ENCODE data around the gene PTPRN. TPM values are rescaled to one million over a fixed set of nuclear protein-coding genes. Genes with fewer than 3 reads are reported as not detected.

Gene PTPRN
- total and polyA plus RNA-seq, 10 of the 15 experiments (the other 5 are each of a cell fraction or from before 2014, with no cell fraction given) = 0.28 to 0.69 TPM; not detected in 8

DNA sequence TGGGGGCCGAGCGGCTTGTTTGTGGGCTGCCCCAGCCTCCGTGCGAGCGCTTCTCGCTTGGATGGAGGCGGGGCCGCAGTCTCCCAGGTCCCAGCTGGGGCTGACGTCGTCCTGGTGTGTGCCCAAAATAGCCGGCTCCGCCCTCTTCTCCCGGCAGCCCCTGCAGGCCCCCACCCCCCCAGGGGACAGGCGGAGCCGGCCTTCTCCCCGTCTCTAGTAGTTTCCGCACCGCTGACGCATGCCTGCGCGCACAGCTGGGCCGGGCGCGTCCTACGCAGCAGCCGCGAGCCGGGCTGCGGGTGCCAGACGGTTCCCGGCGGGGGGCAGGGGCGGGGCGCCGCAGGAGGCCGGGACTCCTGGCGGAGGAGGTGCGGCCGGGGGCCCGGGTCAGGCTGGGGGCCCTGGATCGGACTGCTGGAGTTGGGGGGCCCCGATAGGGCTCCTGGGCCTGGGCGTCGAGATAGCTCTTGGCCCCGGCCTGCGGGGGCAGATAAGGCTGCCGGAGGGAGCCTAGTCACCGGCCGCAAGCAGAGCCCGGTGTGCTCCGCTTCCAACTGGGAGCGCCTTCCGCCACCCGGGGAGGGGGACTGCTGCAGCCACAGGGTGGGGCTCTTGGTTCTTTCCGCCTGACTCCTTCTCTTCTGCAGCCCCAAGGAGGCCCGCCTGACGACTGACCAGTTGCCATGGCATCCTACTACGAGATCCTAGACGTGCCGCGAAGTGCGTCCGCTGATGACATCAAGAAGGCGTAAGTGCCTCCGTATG is 29.9 kb downstream of the PTPRN start, which contains the start of gene DNAJB2:
DNAJB2 (plus strand) TSS at position 216 of the 765 bp plus-strand sequence; CDS start at position 684, 468 bp downstream.
- Histone ChIP-seq H3K27ac (ENCODE audit: control insufficient read depth, insufficient read depth) (peak within 1 kb of the TSS; percentile 90), H3K9ac (ENCODE audit: control insufficient read depth, insufficient read depth, low read length) (peak within 1 kb of the TSS; percentile 73), H2AFZ (ENCODE audit: control insufficient read depth, low read depth, low read length) (peak within 1 kb of the TSS; percentile 98), H3K4me3 (peak within 1 kb of the TSS; percentile 71), H3K4me1 (ENCODE audit: control insufficient read depth, insufficient read depth, low read length) (peaks cover 26% of the 10 kb centered on the region), H4K20me1 (ENCODE audit: control insufficient read depth, insufficient read depth) (no peaks in the 10 kb centered on the region), H3K4me2 (ENCODE audit: control insufficient read depth, insufficient read depth) (peak within 1 kb of the TSS; percentile 95), H3K36me3 (ENCODE audit: control insufficient read depth in 2 of 2, insufficient read depth in 2 of 2, low read length in 1 of 2) (no peaks in the 10 kb centered on the region; a peak in 1 of 4 replicates), H3K27me3 (replicated peaks in 1 of 2; ENCODE audit: control insufficient read depth in 2 of 2, insufficient read depth in 2 of 2, low read length in 1 of 2) (no peaks in the 10 kb centered on the region), H3K9me3 (replicated peaks; ENCODE audit: control insufficient read depth, insufficient read depth, low read length) (no peaks in the 10 kb centered on the region), H3K79me2 (ENCODE audit: control insufficient read depth, insufficient read depth, low read length) (peaks cover 6% of the 10 kb centered on the region)
- ATAC-seq (peak; percentile 91), FAIRE-seq (peak; percentile 98), DNase-seq (ENCODE audit: low read depth, low spot score) (peak; percentile 89)
- ChIA-PET SMC1A (ENCODE audit: uncharacterized antibody, unreplicated experiment) (interaction anchor here (0.6 to 8.8 kb wide), 9 partner anchors 14 to 145 kb away, joined by 3 to 98 read pairs (median 4); partner anchors contain the start of genes CNPPD1, GLB1L, NHEJ1 and STK16), CTCF (interaction anchor here (0.5 to 13.5 kb wide), 14 partner anchors 14 to 249 kb away, joined by 3 to 257 read pairs (median 21); partner anchors contain the start of genes CNPPD1, DNPEP, GLB1L and SLC23A3), RAD21 (ENCODE audit: unreplicated experiment) (interaction anchor here (0.8 to 5.9 kb wide), 11 partner anchors 14 to 220 kb away, joined by 3 to 78 read pairs (median 11); partner anchors contain the start of genes CNPPD1, GLB1L, GMPPA and STK16), POLR2A (interaction anchor here (0.5 to 7.0 kb wide), 10 partner anchors 12 to 385 kb away, joined by 3 to 160 read pairs (median 15); partner anchors contain the start of genes ANKZF1, ATG9A, CNPPD1 and DNPEP)
- intact Hi-C loops (cut with micrococcal nuclease; ENCODE audit: unreplicated experiment) = loop anchor here (1.0 to 5.0 kb wide), 7 partner anchors 16 to 318 kb away; partner anchors contain the start of genes ANKZF1, ATG9A, CNPPD1 and NHEJ1
- no TSS peak for BruUV-seq (replicated peaks)
- in situ Hi-C loops (cut with MboI) = no loop called here
- WGBS (ENCODE audit: insufficient coverage, insufficient replicate concordance, low lambda C conversion rate, missing lambda C conversion rate) = 1% methylated on average over 59 of the region's 65 CpGs
- TF ChIP-seq SP1 (IDR thresholded peaks at IDR 0.05; ENCODE audit: low read depth, low read length) (peak; percentile 74), CBX3 (IDR thresholded peaks at IDR 0.05; ENCODE audit: borderline replicate concordance, low read depth) (no peak), ESRRA (IDR thresholded peaks at IDR 0.05; ENCODE audit: low read length) (0 out of 2 replicates have a peak, but pooled peaks have one; percentile 49), CHD1 (IDR thresholded peaks at IDR 0.05; ENCODE audit: low read depth, low read length) (no peak), BACH1 (IDR thresholded peaks at IDR 0.05; ENCODE audit: borderline replicate concordance) (peak; percentile 87), KDM1A (IDR thresholded peaks at IDR 0.05; ENCODE audit: borderline replicate concordance) (no peak), HCFC1 (IDR thresholded peaks at IDR 0.05; ENCODE audit: low read length) (peak; percentile 44), SMARCA5 (IDR thresholded peaks at IDR 0.05) (peak; percentile 97), PAX8 (IDR thresholded peaks at IDR 0.05) (no peak), TAF1 (IDR thresholded peaks at IDR 0.05; ENCODE audit: borderline replicate concordance, low read depth, low read length) (peak; percentile 63), RB1 (IDR thresholded peaks at IDR 0.05; ENCODE audit: borderline replicate concordance) (no peak; the same call in 1 of the 2 replicates), SMAD1 (IDR thresholded peaks at IDR 0.05; ENCODE audit: low read depth, partially characterized antibody) (no peak), JUND (IDR thresholded peaks at IDR 0.05; ENCODE audit: low read depth, low read length) (peak; percentile 79), RUNX3 (IDR thresholded peaks at IDR 0.05; ENCODE audit: low read length) (peak; percentile 50; the same call in 1 of the 2 replicates), SMC3 (IDR thresholded peaks at IDR 0.05; ENCODE audit: borderline replicate concordance, low read length) (no peak), NFXL1 (IDR thresholded peaks at IDR 0.05; ENCODE audit: borderline replicate concordance) (peak; percentile 47; the same call in 1 of the 2 replicates), IRF4 (IDR thresholded peaks at IDR 0.05; ENCODE audit: low read depth, low read length) (peak; percentile 20; the same call in 1 of the 2 replicates), POLR2A (IDR thresholded peaks at IDR 0.05; ENCODE audit: low read depth, low read length) (peak; percentile 91), ATF7 (IDR thresholded peaks at IDR 0.05; ENCODE audit: low read depth) (peak; percentile 97), SREBF2 (IDR thresholded peaks at IDR 0.05; ENCODE audit: low read length) (no peak)
- TF ChIP-seq, protein P1, sequence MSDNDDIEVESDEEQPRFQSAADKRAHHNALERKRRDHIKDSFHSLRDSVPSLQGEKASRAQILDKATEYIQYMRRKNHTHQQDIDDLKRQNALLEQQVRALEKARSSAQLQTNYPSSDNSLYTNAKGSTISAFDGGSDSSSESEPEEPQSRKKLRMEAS (IDR thresholded peaks at IDR 0.05; ENCODE audit: low read depth, low read length) = peak; percentile 67
- TF ChIP-seq, protein P2, sequence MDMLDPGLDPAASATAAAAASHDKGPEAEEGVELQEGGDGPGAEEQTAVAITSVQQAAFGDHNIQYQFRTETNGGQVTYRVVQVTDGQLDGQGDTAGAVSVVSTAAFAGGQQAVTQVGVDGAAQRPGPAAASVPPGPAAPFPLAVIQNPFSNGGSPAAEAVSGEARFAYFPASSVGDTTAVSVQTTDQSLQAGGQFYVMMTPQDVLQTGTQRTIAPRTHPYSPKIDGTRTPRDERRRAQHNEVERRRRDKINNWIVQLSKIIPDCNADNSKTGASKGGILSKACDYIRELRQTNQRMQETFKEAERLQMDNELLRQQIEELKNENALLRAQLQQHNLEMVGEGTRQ (IDR thresholded peaks at IDR 0.05; ENCODE audit: borderline replicate concordance, low read depth, low read length) = no peak
- TF ChIP-seq, protein P3, sequence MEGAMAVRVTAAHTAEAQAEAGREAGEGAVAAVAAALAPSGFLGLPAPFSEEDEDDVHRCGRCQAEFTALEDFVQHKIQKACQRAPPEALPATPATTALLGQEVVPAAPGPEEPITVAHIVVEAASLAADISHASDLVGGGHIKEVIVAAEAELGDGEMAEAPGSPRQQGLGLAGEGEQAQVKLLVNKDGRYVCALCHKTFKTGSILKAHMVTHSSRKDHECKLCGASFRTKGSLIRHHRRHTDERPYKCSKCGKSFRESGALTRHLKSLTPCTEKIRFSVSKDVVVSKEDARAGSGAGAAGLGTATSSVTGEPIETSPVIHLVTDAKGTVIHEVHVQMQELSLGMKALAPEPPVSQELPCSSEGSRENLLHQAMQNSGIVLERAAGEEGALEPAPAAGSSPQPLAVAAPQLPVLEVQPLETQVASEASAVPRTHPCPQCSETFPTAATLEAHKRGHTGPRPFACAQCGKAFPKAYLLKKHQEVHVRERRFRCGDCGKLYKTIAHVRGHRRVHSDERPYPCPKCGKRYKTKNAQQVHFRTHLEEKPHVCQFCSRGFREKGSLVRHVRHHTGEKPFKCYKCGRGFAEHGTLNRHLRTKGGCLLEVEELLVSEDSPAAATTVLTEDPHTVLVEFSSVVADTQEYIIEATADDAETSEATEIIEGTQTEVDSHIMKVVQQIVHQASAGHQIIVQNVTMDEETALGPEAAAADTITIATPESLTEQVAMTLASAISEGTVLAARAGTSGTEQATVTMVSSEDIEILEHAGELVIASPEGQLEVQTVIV (IDR thresholded peaks at IDR 0.05; ENCODE audit: borderline replicate concordance, partially characterized antibody) = peak; percentile 73

All from GM12878 (cell line).